Measurements from ENCODE around the gene ALAS1.

- TF ChIP-seq, protein P1, sequence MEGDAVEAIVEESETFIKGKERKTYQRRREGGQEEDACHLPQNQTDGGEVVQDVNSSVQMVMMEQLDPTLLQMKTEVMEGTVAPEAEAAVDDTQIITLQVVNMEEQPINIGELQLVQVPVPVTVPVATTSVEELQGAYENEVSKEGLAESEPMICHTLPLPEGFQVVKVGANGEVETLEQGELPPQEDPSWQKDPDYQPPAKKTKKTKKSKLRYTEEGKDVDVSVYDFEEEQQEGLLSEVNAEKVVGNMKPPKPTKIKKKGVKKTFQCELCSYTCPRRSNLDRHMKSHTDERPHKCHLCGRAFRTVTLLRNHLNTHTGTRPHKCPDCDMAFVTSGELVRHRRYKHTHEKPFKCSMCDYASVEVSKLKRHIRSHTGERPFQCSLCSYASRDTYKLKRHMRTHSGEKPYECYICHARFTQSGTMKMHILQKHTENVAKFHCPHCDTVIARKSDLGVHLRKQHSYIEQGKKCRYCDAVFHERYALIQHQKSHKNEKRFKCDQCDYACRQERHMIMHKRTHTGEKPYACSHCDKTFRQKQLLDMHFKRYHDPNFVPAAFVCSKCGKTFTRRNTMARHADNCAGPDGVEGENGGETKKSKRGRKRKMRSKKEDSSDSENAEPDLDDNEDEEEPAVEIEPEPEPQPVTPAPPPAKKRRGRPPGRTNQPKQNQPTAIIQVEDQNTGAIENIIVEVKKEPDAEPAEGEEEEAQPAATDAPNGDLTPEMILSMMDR (IDR thresholded peaks at IDR 0.05), result peak; percentile 66 to 85 (median 73)
- TF ChIP-seq POLR2A (IDR thresholded peaks at IDR 0.05), result no peak
- TF ChIP-seq POLR2AphosphoS5 (IDR thresholded peaks at IDR 0.05), result peak in 2 of 3 donors; percentile 29 to 42
Observed at GRCh38 chr3:52231502-52232278, 33.7 kb downstream of the ALAS1 start.
